NB4 (cell line): ENCODE measurements around the gene MYT1.

ENCODE experiments used
- DNase-seq: peaks from one replicate; pipeline ENCODE4 v3.0.0; 2010; ENCODE audit warnings: low read depth
- H3K4me3 ChIP-seq: one replicate; pipeline ENCODE4 v1.5.1; 2011; ENCODE audit warnings: mild to moderate bottlenecking, low read depth, low read length, moderate library complexity
- CTCF ChIP-seq: IDR thresholded peaks from one replicate; pipeline ENCODE4 v1.5.1; 2012; ENCODE audit warnings: low read depth, low read length
- MAX ChIP-seq: IDR thresholded peaks from 2 replicates; pipeline ENCODE4 v1.6.1; 2011; ENCODE audit warnings: low read depth, low read length
- MYC ChIP-seq: IDR thresholded peaks from 2 replicates; pipeline ENCODE4 v1.6.1; 2011; ENCODE audit warnings: low read depth, low read length
- POLR2A ChIP-seq: IDR thresholded peaks from 2 replicates; pipeline ENCODE4 v1.6.1; 2011; ENCODE audit warnings: mild to moderate bottlenecking; ENCODE audit not compliant: insufficient read length; ENCODE audit errors: extremely low read depth

MYT1 gene

GRCh38 chr20:64136004-64136710, 28.1 kb upstream of the MYT1 start:
- TF ChIP-seq MYC (no peak), CTCF (no peak), MAX (no peak), POLR2A (no peak)
- DNase-seq = no peak
- no peak overlapping the region for H3K4me3 ChIP-seq

- no peak overlapping the region for H3K4me3 ChIP-seq
- no peak for TF ChIP-seq MAX
These were observed 26.6 kb upstream of the MYT1 start for GRCh38 chr20:64137598-64138031.

GRCh38 chr20:64138276-64138815, 25.9 kb upstream of the MYT1 start:
- DNase-seq = no peak
- TF ChIP-seq CTCF (no peak), MAX (no peak), POLR2A (no peak), MYC (no peak)
- no peak overlapping the region for H3K4me3 ChIP-seq

More at GRCh38 chr20:64137598-64138031, 26.6 kb upstream of the MYT1 start:
- DNase-seq = no peak

- no peak for TF ChIP-seq MAX
- TF ChIP-seq POLR2A = no peak
- TF ChIP-seq CTCF = no peak
- TF ChIP-seq MYC = no peak
- no peak for DNase-seq
- no peak overlapping the region for H3K4me3 ChIP-seq
These were observed 24.8 kb upstream of the MYT1 start for GRCh38 chr20:64139199-64140060.

GRCh38 chr20:64140061-64140931, 24.0 kb upstream of the MYT1 start:
- DNase-seq = no peak
- H3K4me3 ChIP-seq = no peak overlapping the region
- TF ChIP-seq MAX (no peak), POLR2A (no peak), CTCF (no peak), MYC (no peak)
